ENCODE measurements around the gene PPIL6.

DNA sequence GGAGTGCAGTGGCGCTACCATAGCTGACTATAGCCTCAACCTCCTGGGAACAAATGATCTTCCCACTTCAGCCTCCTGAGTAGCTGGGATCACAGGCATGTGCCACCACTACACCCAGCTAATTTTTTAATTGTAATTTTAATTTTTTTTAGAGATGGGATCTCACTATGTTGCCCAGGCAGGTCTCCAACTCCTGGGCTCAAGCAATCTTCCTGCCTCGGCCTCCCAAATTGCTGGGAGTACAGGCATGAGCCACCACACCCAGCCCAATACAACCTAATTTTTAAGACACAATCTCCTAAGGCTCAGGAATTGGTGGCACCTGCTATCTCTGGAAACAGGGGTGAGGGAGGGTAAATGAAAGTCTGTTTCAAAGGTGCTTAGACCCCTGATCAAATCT lies 36.8 kb upstream of the PPIL6 start:
- TF ChIP-seq POLR2A (IDR thresholded peaks at IDR 0.05): no peak
- TF ChIP-seq, protein P1, sequence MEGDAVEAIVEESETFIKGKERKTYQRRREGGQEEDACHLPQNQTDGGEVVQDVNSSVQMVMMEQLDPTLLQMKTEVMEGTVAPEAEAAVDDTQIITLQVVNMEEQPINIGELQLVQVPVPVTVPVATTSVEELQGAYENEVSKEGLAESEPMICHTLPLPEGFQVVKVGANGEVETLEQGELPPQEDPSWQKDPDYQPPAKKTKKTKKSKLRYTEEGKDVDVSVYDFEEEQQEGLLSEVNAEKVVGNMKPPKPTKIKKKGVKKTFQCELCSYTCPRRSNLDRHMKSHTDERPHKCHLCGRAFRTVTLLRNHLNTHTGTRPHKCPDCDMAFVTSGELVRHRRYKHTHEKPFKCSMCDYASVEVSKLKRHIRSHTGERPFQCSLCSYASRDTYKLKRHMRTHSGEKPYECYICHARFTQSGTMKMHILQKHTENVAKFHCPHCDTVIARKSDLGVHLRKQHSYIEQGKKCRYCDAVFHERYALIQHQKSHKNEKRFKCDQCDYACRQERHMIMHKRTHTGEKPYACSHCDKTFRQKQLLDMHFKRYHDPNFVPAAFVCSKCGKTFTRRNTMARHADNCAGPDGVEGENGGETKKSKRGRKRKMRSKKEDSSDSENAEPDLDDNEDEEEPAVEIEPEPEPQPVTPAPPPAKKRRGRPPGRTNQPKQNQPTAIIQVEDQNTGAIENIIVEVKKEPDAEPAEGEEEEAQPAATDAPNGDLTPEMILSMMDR (IDR thresholded peaks at IDR 0.05): no peak

Measured in body of pancreas (tissue), 4 donors.